Effector CD4-positive, alpha-beta T cell (primary cell): ENCODE measurements around the gene TANGO6.

Experiments used
- DNase-seq: peaks from one replicate; pipeline ENCODE4 v3.0.0-alpha.2; 2020

Gene TANGO6

GRCh38 chr16:69064124-69064763 lies 220.9 kb downstream of the TANGO6 start:
- no peak for DNase-seq

- no peak for DNase-seq
These were observed 221.5 kb downstream of the TANGO6 start for GRCh38 chr16:69064764-69065313.

- DNase-seq: no peak
These were observed 226.2 kb downstream of the TANGO6 start for GRCh38 chr16:69069504-69069903.

- no peak for DNase-seq
These were observed 227.7 kb downstream of the TANGO6 start for GRCh38 chr16:69071036-69071435.

GRCh38 chr16:69072640-69072974 lies 229.3 kb downstream of the TANGO6 start:
- DNase-seq: no peak

GRCh38 chr16:69073181-69073702 lies 229.9 kb downstream of the TANGO6 start:
- DNase-seq: no peak

GRCh38 chr16:69077251-69077650 lies 233.9 kb downstream of the TANGO6 start:
- DNase-seq: no peak

- DNase-seq: no peak
These were observed 234.7 kb downstream of the TANGO6 start for GRCh38 chr16:69078073-69078472.

- DNase-seq: no peak
These were observed 236.4 kb downstream of the TANGO6 start for GRCh38 chr16:69079697-69080096.

GRCh38 chr16:69083306-69083941 lies 240.1 kb downstream of the TANGO6 start:
- no peak for DNase-seq

GRCh38 chr16:69084289-69084688 lies 241.0 kb downstream of the TANGO6 start:
- DNase-seq: no peak

- DNase-seq: no peak
These were observed 241.8 kb downstream of the TANGO6 start for GRCh38 chr16:69085032-69085695.

GRCh38 chr16:69087161-69087581 lies 243.8 kb downstream of the TANGO6 start:
- DNase-seq: no peak

- DNase-seq: no peak
These were observed 245.4 kb downstream of the TANGO6 start for GRCh38 chr16:69088684-69089083.

GRCh38 chr16:69089091-69089910 lies 246.0 kb downstream of the TANGO6 start:
- DNase-seq: no peak

GRCh38 chr16:69093974-69094373 lies 250.6 kb downstream of the TANGO6 start:
- no peak for DNase-seq

- DNase-seq: no peak
These were observed 251.2 kb downstream of the TANGO6 start for GRCh38 chr16:69094501-69094900.

- no peak for DNase-seq
These were observed 251.9 kb downstream of the TANGO6 start for GRCh38 chr16:69095193-69095592.

- no peak for DNase-seq
These were observed 256.9 kb downstream of the TANGO6 start for GRCh38 chr16:69100071-69100691.

GRCh38 chr16:69105501-69106361 lies 262.4 kb downstream of the TANGO6 start, which contains the start of gene HAS3:
HAS3 (plus strand) TSS chr16:69105653; CDS start chr16:69109396, 3,743 bp downstream.
- no peak for DNase-seq
